Lower lobe of right lung (tissue), 2 donors: ENCODE measurements around the gene PLCL1. TPM values are rescaled to one million over a fixed set of nuclear protein-coding genes. Genes with fewer than 3 reads are reported as not detected.

Experiments used
- ATAC-seq, 2 donors: fragments of 200-7000 bp; cut with Tn5 transposase; one replicate each; pipeline ENCODE4 v1.9.1; 2020 to 2022; ENCODE audit warnings: mild to moderate bottlenecking in 2 of 2, moderate library complexity in 2 of 2
- DNase-seq: peaks from one replicate; pipeline ENCODE4 v3.0.0-alpha.2; 2020
- H3K27ac ChIP-seq: fragments of 200-600 bp; one replicate; pipeline ENCODE4 v1.8.0; 2022
- H3K27me3 ChIP-seq: fragments of 200-600 bp; one replicate; pipeline ENCODE4 v1.8.0; 2022; ENCODE audit warnings: low read depth
- H3K36me3 ChIP-seq: fragments of 200-600 bp; one replicate; pipeline ENCODE4 v1.8.0; 2022; ENCODE audit warnings: mild to moderate bottlenecking
- H3K4me1 ChIP-seq: fragments of 200-600 bp; one replicate; pipeline ENCODE4 v1.8.0; 2022
- H3K4me3 ChIP-seq: fragments of 200-600 bp; one replicate; pipeline ENCODE4 v1.8.0; 2022; ENCODE audit warnings: mild to moderate bottlenecking
- H3K9me3 ChIP-seq: fragments of 200-600 bp; one replicate; pipeline ENCODE4 v1.8.0; 2022
- CTCF ChIP-seq: fragments of 200-600 bp; IDR thresholded peaks from one replicate; pipeline ENCODE4 v1.8.0; 2022; ENCODE audit warnings: antibody characterized with exemption, mild to moderate bottlenecking
- intact Hi-C: fragments of 100-400 bp; cut with DNase I; formaldehyde crosslinking; loops from one replicate; pipeline ENCODE4 v1.11.0; 2022
- total RNA-seq: library from RNA; stranded (reverse); fragmentation: NEBNext Ultra II Directional; extraction: Animal tissue kit (Norgen Biotek cat#: 25700); gene quantifications from one replicate; pipeline ENCODE4 v1.2.1, GENCODE V29; 2021
- donor health status: DM: no; HTN: yes; CAD: no; lungs with severe emphysema.

Gene PLCL1
- total RNA-seq, 1 donor from 2014 or later: 6.3 TPM

- Histone ChIP-seq H3K27ac (no peak overlapping the region), H3K9me3 (no peaks in the 10 kb centered on the region), H3K4me3 (no peak overlapping the region), H3K36me3 (no peaks in the 10 kb centered on the region), H3K4me1 (peaks cover 10% of the 10 kb centered on the region), H3K27me3 (no peaks in the 10 kb centered on the region)
- DNase-seq (no peak), ATAC-seq (no peak)
- intact Hi-C loops: no loop called here
- no peak for TF ChIP-seq CTCF
Observed at GRCh38 chr2:197885587-197885986, 81.2 kb downstream of the PLCL1 start.

- DNase-seq: no peak
- ATAC-seq: peak in 1 of 2 donors; percentile 26
- intact Hi-C loops: no loop called here
Observed at GRCh38 chr2:197888321-197888720, 83.9 kb downstream of the PLCL1 start.

GRCh38 chr2:197889041-197889440 is 84.6 kb downstream of the PLCL1 start:
- Histone ChIP-seq H3K9me3 (no peaks in the 10 kb centered on the region), H3K36me3 (no peaks in the 10 kb centered on the region), H3K4me1 (peaks cover 17% of the 10 kb centered on the region), H3K27ac (no peak overlapping the region), H3K27me3 (no peaks in the 10 kb centered on the region), H3K4me3 (no peak overlapping the region)
- ATAC-seq (peak; percentile 77 to 78), DNase-seq (no peak)
- TF ChIP-seq CTCF: no peak
- intact Hi-C loops: no loop called here

More at GRCh38 chr2:197888321-197888720, 83.9 kb downstream of the PLCL1 start:
- H3K9me3 ChIP-seq: no peaks in the 10 kb centered on the region
- H3K4me1 ChIP-seq: peaks cover 16% of the 10 kb centered on the region
- no peak for TF ChIP-seq CTCF
- no peaks in the 10 kb centered on the region for H3K36me3 ChIP-seq
- no peak overlapping the region for H3K4me3 ChIP-seq
- H3K27me3 ChIP-seq: no peaks in the 10 kb centered on the region
- H3K27ac ChIP-seq: no peak overlapping the region

- Histone ChIP-seq H3K4me3 (no peak overlapping the region), H3K9me3 (no peaks in the 10 kb centered on the region), H3K27ac (no peak overlapping the region), H3K27me3 (no peaks in the 10 kb centered on the region), H3K36me3 (no peaks in the 10 kb centered on the region), H3K4me1 (peaks cover 26% of the 10 kb centered on the region)
- ATAC-seq: no peak
- intact Hi-C loops: no loop called here
- no peak for DNase-seq
- TF ChIP-seq CTCF: no peak
Observed at GRCh38 chr2:197890168-197890567, 85.8 kb downstream of the PLCL1 start.

GRCh38 chr2:197891897-197892442 is 87.6 kb downstream of the PLCL1 start:
- Histone ChIP-seq H3K27me3 (no peaks in the 10 kb centered on the region), H3K4me3 (no peak overlapping the region), H3K27ac (peak overlapping the region; percentile 10), H3K4me1 (peaks cover 26% of the 10 kb centered on the region), H3K9me3 (no peaks in the 10 kb centered on the region), H3K36me3 (no peaks in the 10 kb centered on the region)
- ATAC-seq (peak in 1 of 2 donors; percentile 38), DNase-seq (no peak)
- intact Hi-C loops: no loop called here
- TF ChIP-seq CTCF: no peak
